HEK293 (cell line): ENCODE results near the gene NUBPL.

Experiments
- CTCF ChIP-seq: fragments of 450-650 bp; formaldehyde crosslinking; IDR thresholded peaks from 2 replicates; pipeline ENCODE4 v1.5.1; 2016; ENCODE audit warnings: missing biosample characterization, missing genetic modification characterization
- KLF7 ChIP-seq: fragments of 450-650 bp; formaldehyde crosslinking; IDR thresholded peaks from 2 replicates; pipeline ENCODE4 v1.5.1; 2016; ENCODE audit warnings: missing biosample characterization, missing genetic modification characterization, borderline replicate concordance
- TCF7L2 ChIP-seq: IDR thresholded peaks from 2 replicates; pipeline ENCODE4 v1.6.1; 2011; ENCODE audit warnings: low read depth, mild to moderate bottlenecking, inconsistent platforms, low read length, moderate library complexity, borderline replicate concordance
- ZBTB1 ChIP-seq: fragments of 450-650 bp; formaldehyde crosslinking; IDR thresholded peaks from 2 replicates; pipeline ENCODE4 v1.5.1; 2016; ENCODE audit warnings: missing biosample characterization, missing genetic modification characterization
- ZBTB49 ChIP-seq: fragments of 450-650 bp; formaldehyde crosslinking; IDR thresholded peaks from 2 replicates; pipeline ENCODE4 v1.5.1; 2016; ENCODE audit warnings: missing biosample characterization, missing genetic modification characterization, low read depth
- ZNF274 ChIP-seq, 2 experiments: fragments of 200-500 bp in 1 of 2; fragments of 450-650 bp in 1 of 2; sonication (Bioruptor generic) in 1 of 2; formaldehyde crosslinking in 1 of 2; IDR thresholded peaks; 2 replicates each; pipeline versions ENCODE4 v1.5.1 to v1.6.1; 2014 to 2016; ENCODE audit warnings: borderline replicate concordance in 1 of 2, inconsistent platforms in 1 of 2, low read length in 1 of 2, missing biosample characterization in 1 of 2, missing genetic modification characterization in 1 of 2
- ZSCAN30 ChIP-seq: fragments of 450-650 bp; IDR thresholded peaks from 2 replicates; pipeline ENCODE4 v1.5.1; 2018; ENCODE audit warnings: missing biosample characterization, mild to moderate bottlenecking, missing genetic modification characterization, moderate library complexity

GRCh38 chr14:31792726-31793125, 231.5 kb downstream of the NUBPL start:
- no peak for TF ChIP-seq ZNF274 (IDR thresholded peaks at IDR 0.05; ENCODE audit: low read length)
- TF ChIP-seq ZNF274 (tag by site-specific recombination; IDR thresholded peaks at IDR 0.05; ENCODE audit: borderline replicate concordance): no peak
- TF ChIP-seq ZSCAN30 (tag by site-specific recombination): no peak
- TF ChIP-seq ZBTB1 (tag by site-specific recombination): no peak
- TF ChIP-seq KLF7 (tag by site-specific recombination): no peak
- no peak for TF ChIP-seq CTCF (tag by site-specific recombination)
- TF ChIP-seq TCF7L2: no peak
- no peak for TF ChIP-seq ZBTB49 (tag by site-specific recombination)
